Activated CD4-positive, alpha-beta T cell treated with anti-CD3 and anti-CD28 coated beads, Interleukin-2, amount 50 U/mL, for 24 hours (primary cell): ENCODE measurements around the gene FGFRL1.

Experiments
- DNase-seq, 2 donors: peaks; one replicate each; pipeline ENCODE4 v3.0.0-alpha.2; 2020; ENCODE audit warnings: low read depth in 1 of 2, low spot score in 1 of 2

FGFRL1 gene

DNA sequence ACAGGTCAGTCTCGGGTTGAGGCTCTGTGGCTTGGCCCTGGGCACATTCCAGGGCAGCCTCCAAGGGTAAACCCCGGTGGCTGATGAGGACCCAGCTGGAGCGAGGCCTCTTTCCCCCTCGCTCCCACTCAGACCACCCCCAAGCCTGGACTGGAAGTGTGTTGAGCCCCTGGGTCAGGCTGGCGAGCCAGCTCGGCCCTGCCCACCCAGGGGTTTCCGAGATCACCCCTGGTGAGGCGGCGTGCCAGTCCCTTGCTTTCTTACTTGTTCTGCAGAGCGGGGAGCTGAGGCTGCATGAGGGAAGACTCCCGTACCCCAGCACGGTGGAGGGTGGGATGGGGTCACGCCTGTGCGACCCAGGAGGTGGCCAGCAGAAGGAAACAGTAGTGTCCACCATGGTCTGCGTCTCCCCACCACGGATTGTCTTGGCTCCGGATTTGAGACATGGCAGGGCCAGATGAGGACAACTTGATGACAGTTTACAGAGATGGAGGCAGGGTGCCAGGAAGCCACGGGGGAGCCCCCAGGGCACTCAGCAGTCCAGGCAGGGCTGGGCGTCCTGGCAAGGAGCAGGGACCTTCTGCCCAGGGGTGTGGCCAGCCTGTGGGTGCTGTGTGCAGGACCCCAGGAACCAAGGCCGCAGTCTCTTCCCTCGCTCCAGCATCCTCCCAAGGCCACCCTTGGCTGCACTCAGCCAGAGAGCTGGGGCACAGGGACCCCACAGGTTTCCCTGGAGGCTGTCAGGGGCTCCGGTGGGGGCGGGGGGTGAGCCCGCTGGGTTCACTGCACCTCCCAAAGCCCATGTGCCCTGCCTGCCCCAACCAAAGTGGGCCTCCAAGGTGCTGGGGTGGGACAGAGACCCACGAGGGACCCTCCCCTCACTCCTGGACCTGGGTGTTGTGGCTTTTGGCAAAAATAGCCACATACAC, 6.6 kb upstream of the FGFRL1 start:
- no peak for DNase-seq

- no peak for DNase-seq
Observed at GRCh38 chr4:1006856-1007255, 4.6 kb upstream of the FGFRL1 start.

- DNase-seq, result peak in 1 of 2 donors; percentile 21
Observed at GRCh38 chr4:1008840-1009541, 2.4 kb upstream of the FGFRL1 start.

DNA sequence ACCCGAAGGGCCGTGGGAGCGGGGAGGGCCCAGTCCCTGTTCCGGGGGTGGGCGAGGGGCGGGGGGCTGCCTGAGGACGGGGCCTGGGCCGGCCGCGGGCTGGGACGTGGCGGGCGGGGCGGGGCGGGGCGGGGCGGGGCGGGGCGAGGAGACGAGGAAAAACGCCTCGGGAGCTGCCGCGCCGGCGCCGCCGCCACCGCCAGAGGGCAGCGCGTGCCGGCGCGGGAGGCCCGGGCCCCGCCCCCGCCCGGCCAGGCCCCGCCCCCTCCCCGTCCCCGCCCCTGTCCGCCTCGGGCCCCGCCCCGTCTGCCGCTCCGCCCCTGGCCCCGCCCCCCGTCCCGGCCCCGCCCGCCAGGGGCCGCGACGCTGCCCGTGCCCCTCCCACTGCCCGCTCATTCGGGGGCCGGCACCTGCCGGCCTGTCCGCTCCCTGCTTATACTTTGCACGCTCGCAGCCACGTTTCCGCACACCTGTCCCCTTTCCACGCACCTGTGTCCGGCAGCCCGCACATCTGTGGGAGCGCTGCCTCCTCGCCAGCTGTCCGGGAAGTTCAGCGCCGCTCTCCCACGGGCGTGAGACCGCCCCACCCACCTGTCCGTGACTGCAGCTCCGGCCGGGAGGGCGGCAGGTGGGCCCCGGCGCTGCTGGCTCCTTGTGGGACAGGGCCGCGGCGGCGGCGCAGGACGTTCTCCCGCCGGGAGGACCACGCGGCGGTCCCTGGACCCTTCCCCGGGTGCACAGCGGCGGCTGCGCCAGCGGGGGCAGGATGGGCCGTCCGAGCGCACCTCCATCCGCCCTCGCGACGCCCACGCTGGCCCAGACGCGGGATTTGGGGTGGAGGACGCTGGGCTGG, 1.7 kb upstream of the FGFRL1 start:
- peak; percentile 49 to 55 for DNase-seq

DNA sequence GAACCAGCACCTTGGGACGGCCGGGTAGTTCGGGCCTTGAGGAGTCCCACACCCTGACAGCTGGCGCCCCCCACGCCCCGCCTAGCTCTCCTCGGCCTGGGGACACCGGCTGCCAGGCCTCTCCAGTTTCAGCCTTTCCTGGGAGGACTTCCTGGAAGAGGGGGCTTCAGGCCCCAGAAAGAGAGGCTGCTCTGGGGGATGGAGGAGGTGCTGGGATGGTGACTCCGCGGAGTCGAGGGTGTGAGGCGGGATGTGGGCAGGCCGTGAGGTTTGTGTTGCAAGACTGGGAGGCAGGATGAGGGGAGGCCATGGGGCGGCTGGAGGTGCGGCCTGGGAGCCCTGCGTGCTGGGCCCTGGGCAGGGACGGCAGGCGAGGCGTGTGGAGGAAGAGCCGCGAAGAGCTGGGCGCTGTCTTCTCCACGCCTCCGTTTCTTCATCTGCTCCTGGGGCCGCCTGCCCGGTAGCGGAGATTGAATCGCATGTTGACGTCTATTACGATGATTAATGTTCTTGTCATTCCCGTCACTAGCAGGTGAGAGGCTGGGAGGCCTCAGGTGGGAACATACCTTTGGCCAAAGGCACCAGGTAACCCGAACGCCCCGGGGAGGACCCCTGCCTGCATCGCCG, 918 bp upstream of the FGFRL1 start:
- DNase-seq, result peak; percentile 34 to 37

- no peak for DNase-seq
Observed at GRCh38 chr4:1011666-1012033, 224 bp downstream of the FGFRL1 start.

DNA sequence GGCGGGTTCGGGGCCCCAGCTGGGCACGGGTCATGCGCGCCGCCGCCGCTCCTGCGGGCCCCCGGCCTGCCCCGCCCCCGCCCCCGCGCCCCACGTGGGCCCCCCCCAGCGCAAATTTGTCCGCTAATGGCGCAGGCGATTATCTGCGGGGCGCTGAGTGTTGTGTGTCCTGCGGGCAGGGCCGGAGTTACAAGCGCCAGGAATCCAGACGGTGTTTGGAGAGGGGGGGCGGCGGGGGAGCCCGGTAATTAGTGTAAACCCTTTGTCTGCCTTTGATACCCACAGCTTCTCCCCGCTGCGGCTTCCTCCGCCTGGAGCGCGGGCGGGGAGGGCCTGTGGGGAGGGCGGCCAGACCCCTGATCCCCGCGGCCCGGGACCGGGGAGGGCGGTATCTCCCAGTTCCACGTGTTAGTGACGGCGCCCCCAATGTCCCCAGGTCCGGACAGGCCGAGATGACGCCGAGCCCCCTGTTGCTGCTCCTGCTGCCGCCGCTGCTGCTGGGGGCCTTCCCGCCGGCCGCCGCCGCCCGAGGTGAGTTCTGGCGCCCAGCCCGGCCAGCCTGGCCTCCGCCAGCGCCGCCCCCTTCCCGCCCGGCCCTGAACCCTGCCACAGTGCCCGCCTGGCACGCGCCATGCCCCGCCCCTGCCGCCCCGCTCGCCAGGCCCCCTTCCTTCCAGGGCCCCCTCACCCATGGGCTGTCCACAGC, 761 bp downstream of the FGFRL1 start:
- DNase-seq, result no peak

DNA sequence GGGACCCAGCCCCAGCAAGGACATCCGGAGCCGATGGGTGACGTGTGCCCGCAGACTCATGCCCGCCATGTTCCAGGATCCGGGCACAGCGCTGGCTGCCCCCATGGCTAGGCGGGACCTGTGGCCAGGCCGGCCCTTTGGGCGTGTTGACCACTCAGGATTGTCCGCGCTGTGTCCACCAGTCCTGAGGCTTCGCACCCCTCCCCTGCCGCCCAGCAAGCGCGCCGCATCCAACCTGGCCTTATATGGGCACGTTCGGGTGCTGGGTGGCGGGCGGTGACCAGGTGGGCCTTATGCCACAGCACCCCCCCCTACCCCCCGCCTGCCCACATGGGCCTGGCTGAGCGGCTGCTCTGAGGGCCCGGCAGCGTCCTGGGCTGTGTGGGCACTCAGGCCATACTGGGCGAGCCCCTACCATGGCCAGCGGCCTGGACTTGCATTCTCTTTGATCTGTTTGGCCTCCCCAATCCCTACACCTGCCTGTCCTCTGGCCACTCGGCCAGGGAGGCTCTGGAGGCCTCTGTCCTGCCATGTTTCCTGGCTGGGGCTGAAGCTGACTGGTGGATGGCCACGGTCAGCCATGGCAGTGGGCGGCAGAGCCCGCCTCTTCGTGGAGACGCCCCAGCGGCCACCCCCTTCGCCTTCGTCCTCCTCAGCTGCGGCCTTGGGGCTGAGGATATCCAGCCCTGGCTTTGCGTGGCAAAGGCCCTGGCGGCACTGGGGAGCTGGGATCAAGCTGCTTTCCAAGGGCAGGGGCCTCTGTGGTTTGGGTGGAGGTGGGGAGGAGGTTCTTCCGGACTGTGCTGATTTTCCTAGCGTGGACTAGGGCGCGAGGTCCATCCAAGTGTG, 2.0 kb downstream of the FGFRL1 start:
- DNase-seq, result no peak

- DNase-seq, result no peak
Observed at GRCh38 chr4:1014291-1015167, 3.1 kb downstream of the FGFRL1 start.

DNA sequence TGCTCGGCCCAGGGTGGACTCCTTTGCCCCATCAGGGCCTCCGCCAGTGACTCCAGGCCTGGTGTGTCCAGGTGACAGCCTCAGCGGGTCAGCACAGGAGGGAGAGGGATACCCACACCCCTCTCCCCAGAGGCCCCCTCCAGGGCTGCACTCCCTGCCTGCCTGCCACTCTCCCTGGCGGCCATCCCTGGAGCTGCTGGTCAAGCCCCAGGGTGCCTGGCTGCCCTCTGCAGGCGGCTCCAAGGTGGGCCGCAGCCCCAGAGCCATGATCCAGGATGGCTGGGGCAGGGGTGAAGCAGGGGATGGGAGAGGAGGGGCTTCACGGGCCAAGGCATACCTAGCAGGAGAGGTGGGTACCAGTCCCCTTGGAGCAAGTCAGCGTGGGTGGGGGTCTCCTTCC, 3.8 kb downstream of the FGFRL1 start:
- DNase-seq, result no peak

GRCh38 chr4:1015746-1016145, 4.3 kb downstream of the FGFRL1 start:
- no peak for DNase-seq

GRCh38 chr4:1017211-1017610, 5.8 kb downstream of the FGFRL1 start:
- no peak for DNase-seq

- no peak for DNase-seq
Observed at GRCh38 chr4:1017706-1018105, 6.3 kb downstream of the FGFRL1 start.

GRCh38 chr4:1018147-1019020, 7.0 kb downstream of the FGFRL1 start:
- no peak for DNase-seq

- DNase-seq, result no peak
Observed at GRCh38 chr4:1019320-1019719, 7.9 kb downstream of the FGFRL1 start.

- DNase-seq, result no peak
Observed at GRCh38 chr4:1019729-1020470, 8.5 kb downstream of the FGFRL1 start.
